NCI-H2196 (cell line): ENCODE results near the gene NRGN.
"Not testable (repeated sequence)": the region's sequence is repeated elsewhere in the genome, so short reads cannot be mapped to it uniquely, and the experiment has no call there.

ENCODE experiments used
- DNase-seq: peaks from one replicate; lab custom pipeline; 2025; ENCODE audit not compliant: unreplicated experiment; lab: John Stamatoyannopoulos, UW

The NRGN gene

GRCh38 chr11:124757320-124757719 is 17.6 kb downstream of the NRGN start:
- DNase-seq, result no peak

GRCh38 chr11:124758355-124759265 is 18.9 kb downstream of the NRGN start:
- DNase-seq, result peak; percentile 73

GRCh38 chr11:124759266-124760204 is 19.8 kb downstream of the NRGN start:
- DNase-seq, result no peak

- no peak for DNase-seq
Measured at GRCh38 chr11:124760205-124760652, 20.5 kb downstream of the NRGN start.

GRCh38 chr11:124760806-124761205 is 21.1 kb downstream of the NRGN start:
- no peak for DNase-seq

- no peak for DNase-seq
Measured at GRCh38 chr11:124761301-124762104, 21.8 kb downstream of the NRGN start.

- peak; percentile 14 for DNase-seq
Measured at GRCh38 chr11:124762105-124762623, 22.4 kb downstream of the NRGN start, which contains the start of gene ESAM. Gene ESAM (minus strand): TSS chr11:124762290. CDS start chr11:124762154, 136 bp downstream.

- no peak for DNase-seq
Measured at GRCh38 chr11:124762624-124763155, 22.9 kb downstream of the NRGN start.

GRCh38 chr11:124763156-124763947 is 23.6 kb downstream of the NRGN start:
- peak; percentile 73 for DNase-seq

- DNase-seq, result no peak
Measured at GRCh38 chr11:124766156-124766555, 26.4 kb downstream of the NRGN start.

- DNase-seq, result no peak
Measured at GRCh38 chr11:124768914-124769313, 29.2 kb downstream of the NRGN start.

GRCh38 chr11:124769806-124770774 is 30.3 kb downstream of the NRGN start:
- no peak for DNase-seq

- not testable (repeated sequence) for DNase-seq
Measured at GRCh38 chr11:124770959-124771358, 31.2 kb downstream of the NRGN start.

- no peak for DNase-seq
Measured at GRCh38 chr11:124776865-124777645, 37.3 kb downstream of the NRGN start.

- no peak for DNase-seq
Measured at GRCh38 chr11:124778281-124778680, 38.5 kb downstream of the NRGN start.

- DNase-seq, result no peak
Measured at GRCh38 chr11:124779568-124779967, 39.8 kb downstream of the NRGN start.

GRCh38 chr11:124783002-124783401 is 43.3 kb downstream of the NRGN start:
- no peak for DNase-seq
